ENCODE data around the gene SMPX. TPM values are rescaled to one million over a fixed set of nuclear protein-coding genes. Genes with fewer than 3 reads are reported as not detected.

SMPX gene
- total and polyA plus RNA-seq, 2 of the 4 experiments (the other 2 are of a cell fraction), result not detected

DNA sequence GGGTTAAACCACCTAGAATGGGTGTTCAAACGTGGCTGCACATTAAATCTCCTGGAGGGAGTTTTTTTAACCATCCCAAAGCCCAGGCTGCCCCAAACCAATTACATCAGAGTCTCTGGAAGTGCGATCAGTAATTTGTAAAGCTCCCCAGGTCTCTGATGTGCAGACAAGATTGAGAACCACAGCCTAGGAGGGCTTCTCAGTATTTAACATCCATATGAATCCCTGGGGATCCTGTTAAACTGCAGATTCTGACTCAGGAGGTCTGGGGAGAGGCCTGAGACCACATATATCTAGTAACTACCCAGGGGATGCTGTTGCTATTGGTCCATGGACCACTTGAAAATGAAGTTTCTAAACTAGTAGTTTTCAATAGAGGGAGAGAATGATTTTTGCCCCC is 42.6 kb downstream of the SMPX start:
- POLR2A ChIA-PET (ENCODE audit: unreplicated experiment), result interaction anchor here (0.5 kb wide), 1 partner anchor 1574 kb away, joined by 3 read pairs; no protein-coding TSS in a partner anchor
- CTCF ChIA-PET, result no interaction called here
- no peak overlapping the region for H3K14ac ChIP-seq (replicated peaks; ENCODE audit: low read depth, low read length)
- no peak overlapping the region for H3K4ac ChIP-seq (ENCODE audit: low read depth, low read length)
- H4K91ac ChIP-seq (ENCODE audit: insufficient read depth, low read depth, low read length), result no peak overlapping the region
- H4K5ac ChIP-seq (ENCODE audit: low read depth, low read length), result no peak overlapping the region
- no peak overlapping the region for H3K4me3 ChIP-seq (ENCODE audit: insufficient read depth, low read depth, low read length)
- H3K9ac ChIP-seq (ENCODE audit: low read depth, low read length), result no peak overlapping the region
- H2BK120ac ChIP-seq (ENCODE audit: low read depth, low read length), result no peak overlapping the region
- no peak overlapping the region for H3K56ac ChIP-seq (ENCODE audit: extremely low read depth, insufficient read depth, low read length)
- no peak overlapping the region for H2BK20ac ChIP-seq (ENCODE audit: low read depth, low read length)
- dilution Hi-C loops (cut with HindIII; ENCODE audit: low sequenced_read_pairs, unreplicated experiment), result no loop called here
- no peak overlapping the region for H2AFZ ChIP-seq (replicated peaks; ENCODE audit: low read length, poor library complexity)
- H2BK15ac ChIP-seq (ENCODE audit: low read depth, low read length), result no peak overlapping the region
- H3K9me3 ChIP-seq (ENCODE audit: control insufficient read depth, insufficient read depth, low read length), result no peaks in the 10 kb centered on the region
- H2BK5ac ChIP-seq (ENCODE audit: low read depth, low read length, poor library complexity, severe bottlenecking), result no peak overlapping the region
- no peak overlapping the region for H4K8ac ChIP-seq (ENCODE audit: low read depth in 2 of 2, low read length in 2 of 2)
- H3K23ac ChIP-seq (ENCODE audit: low read depth, low read length), result no peak overlapping the region
- DNase-seq (no peak), ATAC-seq (ENCODE audit: low read depth) (no peak)
- no peak overlapping the region for H3K27ac ChIP-seq (ENCODE audit: insufficient read depth, low read length)
- TF ChIP-seq, protein P1, sequence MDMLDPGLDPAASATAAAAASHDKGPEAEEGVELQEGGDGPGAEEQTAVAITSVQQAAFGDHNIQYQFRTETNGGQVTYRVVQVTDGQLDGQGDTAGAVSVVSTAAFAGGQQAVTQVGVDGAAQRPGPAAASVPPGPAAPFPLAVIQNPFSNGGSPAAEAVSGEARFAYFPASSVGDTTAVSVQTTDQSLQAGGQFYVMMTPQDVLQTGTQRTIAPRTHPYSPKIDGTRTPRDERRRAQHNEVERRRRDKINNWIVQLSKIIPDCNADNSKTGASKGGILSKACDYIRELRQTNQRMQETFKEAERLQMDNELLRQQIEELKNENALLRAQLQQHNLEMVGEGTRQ (IDR thresholded peaks at IDR 0.05; ENCODE audit: low read depth, low read length), result no peak
- TF ChIP-seq RCOR1 (IDR thresholded peaks at IDR 0.05; ENCODE audit: insufficient replicate concordance, low read length), result no peak
- H3K18ac ChIP-seq (ENCODE audit: low read depth, low read length), result no peak overlapping the region
- H3K79me1 ChIP-seq (ENCODE audit: low read depth in 1 of 2, low read length in 2 of 2), result no peaks in the 10 kb centered on the region
- no peak overlapping the region for H2AK5ac ChIP-seq (ENCODE audit: low read depth, low read length)
- WGBS, 2 experiments (ENCODE audit: extremely low coverage in 2 of 2, insufficient read length in 1 of 2), result no CpG with 5 or more reads among the region's 2 CpGs
- in situ Hi-C loops (cut with MboI; ENCODE audit: low sequenced_read_pairs), result no loop called here
- no peak overlapping the region for H3K4me2 ChIP-seq (ENCODE audit: low read depth, low read length)
- H4K20me1 ChIP-seq (ENCODE audit: insufficient read depth, low read length), result no peaks in the 10 kb centered on the region
- H3K4me1 ChIP-seq (ENCODE audit: control insufficient read depth, insufficient read depth, low read length), result no peaks in the 10 kb centered on the region
- H3K36me3 ChIP-seq (ENCODE audit: control insufficient read depth, insufficient read depth, low read length), result no peaks in the 10 kb centered on the region
- H3K9me1 ChIP-seq (ENCODE audit: insufficient read depth, low read length), result no peaks in the 10 kb centered on the region
- H3K27me3 ChIP-seq (ENCODE audit: control insufficient read depth, insufficient read depth, low read length), result no peaks in the 10 kb centered on the region; the same call in 1 of the 2 replicates
- intact Hi-C loops (cut with micrococcal nuclease), result no loop called here
- H2AK9ac ChIP-seq (replicated peaks; ENCODE audit: low read depth, low read length, poor library complexity), result no peak overlapping the region
- BruUV-seq (replicated peaks), result no TSS peak
